HG02588 (cell line): ENCODE results near the gene CCNL2.

Experiments
- ATAC-seq: cut with Tn5 transposase; IDR thresholded peaks from one replicate; pipeline ENCODE4 v1.9.1; 2021; ENCODE audit warnings: mild to moderate bottlenecking, moderate library complexity; ENCODE audit not compliant: unreplicated experiment

CCNL2 gene

GRCh38 chr1:1358433-1359271 lies 40.5 kb downstream of the CCNL2 start, which contains the start of gene MXRA8:
MXRA8 (minus strand) TSS chr1:1358555; CDS start chr1:1358504, 51 bp downstream.
- no peak for ATAC-seq

- ATAC-seq = no peak
Measured at GRCh38 chr1:1357871-1358432, 41.2 kb downstream of the CCNL2 start.

GRCh38 chr1:1356796-1357401 lies 42.2 kb downstream of the CCNL2 start:
- ATAC-seq = no peak

GRCh38 chr1:1356166-1356795 lies 42.9 kb downstream of the CCNL2 start:
- ATAC-seq = no peak

GRCh38 chr1:1355416-1355815 lies 43.7 kb downstream of the CCNL2 start:
- no peak for ATAC-seq

GRCh38 chr1:1354271-1355247 lies 44.6 kb downstream of the CCNL2 start:
- no peak for ATAC-seq

GRCh38 chr1:1353389-1354151 lies 45.6 kb downstream of the CCNL2 start:
- no peak for ATAC-seq

GRCh38 chr1:1352786-1353388 lies 46.2 kb downstream of the CCNL2 start:
- ATAC-seq = no peak

- ATAC-seq = no peak
Measured at GRCh38 chr1:1351511-1352427, 47.4 kb downstream of the CCNL2 start.

- ATAC-seq = peak; percentile 57
Measured at GRCh38 chr1:1349256-1350012, 49.7 kb downstream of the CCNL2 start, which contains the start of gene DVL1. DVL1 (minus strand) TSS chr1:1349418; CDS start chr1:1349065, 353 bp downstream.

GRCh38 chr1:1348420-1349255 lies 50.5 kb downstream of the CCNL2 start:
- ATAC-seq = peak; percentile 31

- no peak for ATAC-seq
Measured at GRCh38 chr1:1347663-1348419, 51.3 kb downstream of the CCNL2 start.

- no peak for ATAC-seq
Measured at GRCh38 chr1:1347026-1347595, 52.0 kb downstream of the CCNL2 start.

GRCh38 chr1:1346501-1346890 lies 52.6 kb downstream of the CCNL2 start:
- ATAC-seq = no peak

GRCh38 chr1:1345860-1346500 lies 53.2 kb downstream of the CCNL2 start:
- no peak for ATAC-seq
